Activated T-cell treated with anti-CD3 and anti-CD28 coated beads for 1 hour (primary cell): ENCODE results near the gene RWDD1.

Experiments
- DNase-seq: peaks from one replicate; pipeline ENCODE4 v3.0.0-alpha.2; 2020; ENCODE audit warnings: low read depth

Gene RWDD1

GRCh38 chr6:116570856-116571682, at the start of gene RWDD1:
Gene RWDD1 (plus strand): TSS chr6:116571504. CDS start chr6:116571583, 79 bp downstream.
- DNase-seq, result peak; percentile 93

- DNase-seq, result no peak
Measured at GRCh38 chr6:116522896-116523295, 48.4 kb upstream of the RWDD1 start.

DNA sequence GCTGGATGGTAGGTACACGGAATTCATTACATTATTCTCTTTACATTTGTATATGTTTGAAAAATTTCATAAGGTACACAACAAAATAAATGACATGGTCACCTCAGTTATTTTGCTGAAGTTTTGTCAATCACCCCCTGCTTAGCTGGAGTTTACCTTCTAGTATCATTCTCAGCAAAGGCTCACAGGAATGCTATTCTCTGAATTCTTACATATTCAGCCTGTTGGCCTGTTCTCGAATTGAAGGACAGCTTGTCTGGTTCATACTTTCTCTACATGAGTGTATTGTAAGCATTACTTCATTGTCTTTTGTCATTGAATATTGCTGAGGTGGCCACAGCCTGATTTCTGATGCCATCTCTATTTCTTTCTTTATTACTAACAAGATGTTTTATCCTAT, 47.1 kb upstream of the RWDD1 start:
- DNase-seq, result no peak

GRCh38 chr6:116528133-116528532, 43.2 kb upstream of the RWDD1 start:
- no peak for DNase-seq

GRCh38 chr6:116528780-116529179, 42.5 kb upstream of the RWDD1 start:
- DNase-seq, result no peak

DNA sequence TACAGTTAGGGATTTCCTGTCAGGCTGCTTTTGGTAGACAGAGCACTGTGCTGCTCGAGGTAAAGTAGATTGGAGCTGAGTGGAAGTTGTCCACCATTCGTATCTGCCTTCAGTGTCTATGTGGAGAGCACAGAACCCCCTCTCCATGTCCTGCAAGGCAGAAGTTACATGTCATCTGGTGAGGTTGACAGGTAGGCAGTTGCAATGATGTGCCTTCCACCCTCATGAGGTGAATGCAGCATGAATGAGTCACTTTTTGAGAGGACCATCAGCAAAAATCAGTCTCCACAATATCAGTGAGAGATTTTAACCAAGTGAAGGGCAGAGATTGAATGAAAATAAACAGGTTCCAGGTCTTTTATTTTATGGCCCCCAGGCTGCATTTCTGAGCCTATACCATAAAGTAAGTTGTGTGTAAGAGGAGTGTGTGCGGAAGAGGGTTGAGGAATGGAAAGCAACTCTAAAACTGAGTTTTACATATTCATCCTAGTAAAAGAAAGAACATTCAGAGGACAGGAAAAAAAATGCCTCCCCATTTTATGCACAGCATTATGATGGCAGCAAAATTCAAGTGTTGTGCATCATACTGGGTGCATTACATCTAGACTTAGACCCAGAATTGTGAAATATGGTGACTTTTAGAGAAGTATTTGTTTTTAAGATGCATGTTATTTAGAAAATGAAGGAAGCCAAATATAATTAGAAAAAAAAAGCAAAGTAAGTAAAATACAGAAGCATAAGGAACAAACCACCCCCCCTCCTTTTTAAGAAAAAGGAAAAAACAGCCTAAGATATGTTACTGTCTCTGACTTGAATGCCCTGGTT, 41.6 kb upstream of the RWDD1 start:
- DNase-seq, result no peak

- DNase-seq, result no peak
Measured at GRCh38 chr6:116530436-116530835, 40.9 kb upstream of the RWDD1 start.

DNA sequence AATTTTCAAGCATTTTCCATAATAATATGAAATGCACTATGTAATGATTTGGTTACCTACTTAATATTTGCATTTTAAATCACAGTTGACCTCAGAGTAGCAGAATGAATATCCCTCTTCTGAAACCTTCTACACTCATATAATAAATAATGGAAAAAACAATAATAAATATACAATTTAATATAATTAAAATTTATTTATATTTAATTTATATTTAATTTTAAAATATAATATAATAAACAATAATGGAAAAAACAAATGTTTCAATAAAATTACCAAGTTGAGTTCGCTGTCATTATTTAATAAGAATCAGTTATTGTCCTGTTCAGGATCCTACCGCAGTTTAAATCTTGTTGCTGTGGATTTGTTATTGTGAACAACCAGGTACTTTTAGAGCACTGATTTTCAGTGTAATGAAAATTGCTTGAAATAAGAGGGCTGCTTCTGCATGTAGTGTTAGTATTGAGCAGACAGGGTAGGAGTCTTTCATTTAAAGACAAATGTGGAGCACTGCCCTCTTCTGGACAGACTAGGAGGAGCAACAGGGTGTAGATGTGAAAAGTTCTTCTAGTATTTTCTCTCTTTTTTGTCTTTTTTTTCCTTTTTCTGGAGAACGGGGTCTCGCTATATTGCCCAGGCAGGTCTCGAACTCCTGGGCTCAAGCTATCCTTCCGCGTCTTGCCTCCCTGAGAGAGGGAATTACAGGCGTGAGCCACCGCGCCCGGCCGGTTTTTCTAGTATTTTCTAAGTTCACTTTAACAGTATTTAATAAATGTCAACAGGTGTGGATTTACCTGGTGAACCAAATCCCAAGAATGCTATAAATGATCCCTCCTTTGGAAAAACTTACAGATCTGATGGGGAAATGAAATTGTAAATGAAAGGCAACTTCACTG, 39.4 kb upstream of the RWDD1 start:
- DNase-seq, result peak; percentile 43

DNA sequence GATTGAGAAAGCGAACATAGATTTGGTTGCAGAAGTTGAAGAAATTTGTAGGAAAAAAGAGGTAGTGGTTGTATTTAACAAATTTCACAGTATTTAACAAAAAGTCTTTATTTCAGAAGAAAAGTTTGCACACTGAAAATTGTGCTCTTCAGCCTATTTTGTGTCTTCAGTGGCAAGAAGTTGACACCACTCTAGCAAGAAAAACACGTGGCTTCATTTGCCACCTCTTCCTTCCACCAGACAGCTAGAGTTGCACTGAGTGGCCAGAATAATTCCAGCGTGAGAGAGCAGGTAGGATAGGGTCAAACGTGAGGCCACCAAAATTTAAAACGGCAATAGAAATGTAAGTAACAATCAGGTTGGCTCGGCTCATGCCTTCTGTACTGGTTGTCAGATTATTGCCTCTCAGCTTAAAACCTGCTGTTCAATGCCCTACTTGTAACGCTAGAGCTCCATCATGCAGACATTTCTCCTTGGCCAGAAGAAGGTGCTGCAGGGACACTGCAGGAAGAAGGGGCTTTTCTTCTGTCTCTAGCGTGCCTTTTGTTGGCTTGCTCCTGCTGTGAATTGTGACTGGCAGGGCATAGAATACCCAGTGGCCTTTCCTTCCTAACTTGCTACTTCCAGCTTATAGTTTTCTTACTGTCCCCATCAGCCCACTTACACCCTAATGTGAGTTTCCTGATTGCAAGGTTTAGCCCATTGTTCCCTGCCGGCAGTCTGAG, 37.9 kb upstream of the RWDD1 start:
- no peak for DNase-seq

DNA sequence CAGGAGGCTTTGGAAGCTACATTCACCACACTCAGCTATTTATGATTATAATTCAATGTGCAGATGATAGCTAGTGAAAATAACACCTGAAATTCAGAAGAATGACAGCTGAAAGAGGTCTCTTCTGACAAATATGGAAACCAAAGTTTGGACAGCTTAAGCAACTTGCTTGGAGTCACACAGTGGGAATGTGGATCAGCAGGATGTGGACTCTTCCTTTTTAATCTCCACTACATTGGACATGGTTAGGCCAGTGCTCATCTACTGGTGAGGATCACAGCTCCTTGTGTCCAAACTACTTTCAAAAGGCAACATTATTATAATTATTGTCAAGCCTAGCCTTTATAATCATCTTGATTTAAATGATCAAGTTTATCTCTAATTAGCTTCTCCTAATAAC, 36.2 kb upstream of the RWDD1 start:
- DNase-seq, result no peak

DNA sequence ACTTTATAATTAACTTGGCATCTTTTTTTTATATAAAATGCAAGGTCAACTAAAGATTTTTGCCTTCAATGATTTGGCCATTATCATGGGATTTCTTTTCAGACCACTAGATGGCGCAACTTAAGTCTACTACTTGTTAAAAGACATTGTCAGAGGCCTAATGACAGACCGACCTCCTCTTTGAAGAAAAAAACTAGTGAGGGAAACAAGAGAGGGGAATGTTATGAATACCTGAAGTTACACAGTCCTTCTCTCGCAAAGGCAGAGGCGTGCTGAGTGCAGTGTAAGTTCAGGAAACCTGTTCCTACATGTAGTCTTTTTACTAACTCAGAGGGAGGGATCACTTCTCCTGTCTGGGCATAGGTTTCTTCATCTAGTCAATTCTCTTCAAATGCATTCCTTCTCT, 35.1 kb upstream of the RWDD1 start:
- DNase-seq, result no peak

DNA sequence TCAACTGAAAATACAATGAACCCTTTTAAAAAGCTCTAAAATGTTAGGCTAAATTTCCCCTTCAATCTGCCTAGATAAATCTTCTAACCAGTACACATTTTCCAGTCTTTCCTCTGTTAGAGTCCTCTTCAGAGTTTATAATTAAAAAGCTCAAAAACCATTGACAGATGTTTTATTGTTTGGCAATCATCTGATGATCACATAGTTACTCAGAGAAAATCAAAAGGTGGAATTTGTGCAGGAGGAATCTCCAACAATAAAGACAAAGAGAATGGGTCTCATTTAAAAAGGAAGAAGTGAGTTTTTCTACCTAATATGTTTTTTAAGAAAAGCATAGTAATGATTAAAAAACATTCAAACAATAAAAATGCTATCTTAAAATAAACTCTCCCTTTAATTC, 28.9 kb upstream of the RWDD1 start:
- no peak for DNase-seq

- no peak for DNase-seq
Measured at GRCh38 chr6:116543149-116543548, 28.2 kb upstream of the RWDD1 start.

DNA sequence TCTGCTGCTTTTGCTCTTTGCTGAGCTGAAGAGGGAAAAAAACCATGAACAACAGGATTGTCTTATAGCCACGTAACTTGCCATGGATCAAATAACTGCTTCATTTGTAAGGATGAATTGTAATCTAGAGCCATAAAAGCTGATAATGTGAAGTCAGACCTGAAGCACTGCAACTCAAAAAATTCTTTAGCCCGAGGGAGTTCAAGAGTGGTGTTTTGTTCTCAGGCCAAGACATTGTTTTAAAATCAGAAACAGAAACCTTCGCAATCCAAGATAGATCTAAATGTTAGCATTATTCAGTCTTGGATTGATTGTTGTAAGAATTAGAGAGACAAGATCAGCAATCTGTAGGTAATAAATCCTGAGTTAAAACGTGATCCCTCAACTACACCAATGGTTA, 25.7 kb upstream of the RWDD1 start, which contains the start of gene TRAPPC3L:
TSS of gene TRAPPC3L (minus strand) at position 34 of the 400 bp plus-strand sequence. CDS start 170 bp downstream, outside the sequence.
- DNase-seq, result no peak

GRCh38 chr6:116547358-116547757, 23.9 kb upstream of the RWDD1 start:
- no peak for DNase-seq

- DNase-seq, result no peak
Measured at GRCh38 chr6:116550796-116551195, 20.5 kb upstream of the RWDD1 start.

DNA sequence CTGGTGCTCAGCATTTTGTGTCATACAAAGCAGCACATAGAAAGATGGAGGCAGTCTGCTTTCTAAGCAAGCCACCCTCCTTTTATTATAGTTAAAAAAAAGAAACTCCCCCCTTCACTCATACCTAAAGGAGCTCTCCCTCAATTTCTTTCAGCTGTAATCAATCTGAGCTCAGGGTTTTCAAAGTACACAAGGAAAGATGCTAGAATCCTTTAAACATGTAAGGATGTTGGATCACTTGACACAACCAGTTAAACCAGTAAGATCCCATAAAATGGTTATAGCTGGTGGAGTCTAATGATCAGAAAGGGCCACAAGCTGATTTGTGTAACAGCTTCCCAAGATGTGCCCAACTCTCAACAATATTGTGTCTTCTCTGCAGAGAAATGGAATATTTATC, 17.9 kb upstream of the RWDD1 start, which contains the start of gene CALHM4:
TSS of gene CALHM4 (plus strand) at position 301 of the 400 bp plus-strand sequence. CDS start at position 344, 43 bp downstream.
- no peak for DNase-seq

DNA sequence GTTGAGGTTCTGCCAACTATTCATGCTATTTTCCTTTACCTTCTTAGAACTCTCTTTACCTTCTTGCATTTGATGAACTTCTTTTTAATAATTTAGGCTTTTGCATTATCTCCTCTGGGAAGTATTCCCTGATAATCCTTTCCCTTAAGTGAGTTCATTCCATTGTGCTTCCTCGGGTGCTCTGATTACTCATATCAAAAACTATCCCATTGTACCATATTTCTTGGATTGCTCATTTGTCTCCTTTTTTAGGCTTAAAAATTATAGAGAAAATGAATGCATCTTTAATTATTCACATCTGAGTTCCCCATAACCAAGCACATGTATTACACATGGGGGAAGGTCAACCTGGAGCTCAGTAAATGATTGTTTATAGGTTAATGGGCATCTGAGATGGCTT, 15.2 kb upstream of the RWDD1 start:
- no peak for DNase-seq

GRCh38 chr6:116556814-116557415, 14.4 kb upstream of the RWDD1 start:
- DNase-seq, result no peak

DNA sequence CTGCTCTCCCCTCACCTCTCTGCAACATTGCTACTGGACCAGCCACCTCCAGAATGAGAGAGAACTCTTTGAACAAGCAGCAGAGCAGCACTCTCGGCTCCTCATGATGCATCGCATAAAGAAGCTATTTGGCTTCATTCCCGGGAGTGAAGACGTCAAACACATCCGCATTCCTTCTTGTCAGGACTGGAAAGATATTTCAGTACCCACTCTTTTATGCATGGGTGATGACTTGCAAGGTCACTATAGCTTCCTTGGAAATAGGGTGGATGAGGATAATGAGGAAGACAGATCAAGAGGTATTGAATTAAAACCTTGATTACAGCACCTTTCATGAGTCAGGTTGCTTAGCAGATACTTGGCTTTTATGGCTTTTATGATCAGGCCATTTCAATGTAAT, 13.4 kb upstream of the RWDD1 start:
- no peak for DNase-seq

- no peak for DNase-seq
Measured at GRCh38 chr6:116560130-116560529, 11.2 kb upstream of the RWDD1 start.
